HEK293 (cell line): ENCODE data around the gene PUM2.
A peak's percentile ranks its signal among the peaks of the same experiment; 100 is the strongest.

ENCODE experiments used
- ATF2 ChIP-seq: fragments of 450-650 bp; formaldehyde crosslinking; IDR thresholded peaks from 2 replicates; pipeline ENCODE4 v1.5.1; 2016; ENCODE audit warnings: missing biosample characterization, missing genetic modification characterization, low read depth
- CTCF ChIP-seq: fragments of 450-650 bp; formaldehyde crosslinking; IDR thresholded peaks from 2 replicates; pipeline ENCODE4 v1.5.1; 2016; ENCODE audit warnings: missing biosample characterization, missing genetic modification characterization
- GLIS2 ChIP-seq: fragments of 450-650 bp; formaldehyde crosslinking; IDR thresholded peaks from 2 replicates; pipeline ENCODE4 v1.5.1; 2016; ENCODE audit warnings: missing biosample characterization, missing genetic modification characterization
- HOXC10 ChIP-seq: sonication (generic); formaldehyde crosslinking; IDR thresholded peaks from 2 replicates; pipeline ENCODE4 v1.8.1; 2023; ENCODE audit warnings: mild to moderate bottlenecking, missing genetic modification reagents
- KLF1 ChIP-seq: fragments of 450-650 bp; formaldehyde crosslinking; IDR thresholded peaks from 2 replicates; pipeline ENCODE4 v1.5.1; 2016; ENCODE audit warnings: missing biosample characterization, missing genetic modification characterization
- KLF10 ChIP-seq: fragments of 450-650 bp; IDR thresholded peaks from 2 replicates; pipeline ENCODE4 v1.5.1; 2018; ENCODE audit warnings: missing biosample characterization, mild to moderate bottlenecking, missing genetic modification characterization
- KLF9 ChIP-seq: fragments of 450-650 bp; formaldehyde crosslinking; IDR thresholded peaks from 2 replicates; pipeline ENCODE4 v1.5.1; 2016; ENCODE audit warnings: missing biosample characterization, missing genetic modification characterization, low read depth
- REST ChIP-seq: fragments of 450-650 bp; formaldehyde crosslinking; IDR thresholded peaks from 2 replicates; pipeline ENCODE4 v1.5.1; 2016; ENCODE audit warnings: missing biosample characterization, missing genetic modification characterization
- YY1 ChIP-seq: fragments of 450-650 bp; formaldehyde crosslinking; IDR thresholded peaks from 2 replicates; pipeline ENCODE4 v1.5.1; 2018; ENCODE audit warnings: missing biosample characterization, missing genetic modification characterization
- ZBTB26 ChIP-seq: fragments of 450-650 bp; formaldehyde crosslinking; optimal IDR thresholded peaks from 2 replicates; pipeline ENCODE3; 2016; ENCODE audit warnings: missing biosample characterization, mild to moderate bottlenecking, missing genetic modification characterization
- ZBTB48 ChIP-seq: fragments of 450-650 bp; formaldehyde crosslinking; IDR thresholded peaks from 2 replicates; pipeline ENCODE4 v1.5.1; 2016; ENCODE audit warnings: missing biosample characterization, missing genetic modification characterization
- ZEB2 ChIP-seq: fragments of 450-650 bp; formaldehyde crosslinking; IDR thresholded peaks from 2 replicates; pipeline ENCODE4 v1.5.1; 2016; ENCODE audit warnings: missing biosample characterization, missing genetic modification characterization
- ZFHX2 ChIP-seq: fragments of 450-650 bp; formaldehyde crosslinking; conservative IDR thresholded peaks from 2 replicates; pipeline ENCODE4 v1.5.1; 2016; ENCODE audit warnings: missing biosample characterization, missing genetic modification characterization
- ZFP69B ChIP-seq: fragments of 450-650 bp; formaldehyde crosslinking; IDR thresholded peaks from 2 replicates; pipeline ENCODE4 v1.5.1; 2016; ENCODE audit warnings: missing biosample characterization, missing genetic modification characterization
- ZNF211 ChIP-seq: fragments of 450-650 bp; formaldehyde crosslinking; IDR thresholded peaks from 2 replicates; pipeline ENCODE4 v1.5.1; 2016; ENCODE audit warnings: low read depth, missing biosample characterization, missing genetic modification characterization
- ZNF221 ChIP-seq: fragments of 450-650 bp; formaldehyde crosslinking; IDR thresholded peaks from 2 replicates; pipeline ENCODE4 v1.5.1; 2017; ENCODE audit warnings: missing biosample characterization, missing genetic modification characterization, borderline replicate concordance
- ZNF341 ChIP-seq: fragments of 450-650 bp; formaldehyde crosslinking; IDR thresholded peaks from 2 replicates; pipeline ENCODE4; 2016; ENCODE audit warnings: low read depth, missing biosample characterization, missing genetic modification characterization
- ZNF37A ChIP-seq: fragments of 450-650 bp; IDR thresholded peaks from 2 replicates; pipeline ENCODE4 v1.5.1; 2018; ENCODE audit warnings: missing biosample characterization, missing genetic modification characterization
- ZNF423 ChIP-seq: fragments of 450-650 bp; formaldehyde crosslinking; IDR thresholded peaks from 2 replicates; pipeline ENCODE4 v1.5.1; 2016; ENCODE audit warnings: missing biosample characterization, missing genetic modification characterization
- ZNF433 ChIP-seq: fragments of 450-650 bp; formaldehyde crosslinking; IDR thresholded peaks from 2 replicates; pipeline ENCODE4 v1.5.1; 2016; ENCODE audit warnings: missing biosample characterization, missing genetic modification characterization, low read depth
- ZNF561 ChIP-seq: fragments of 450-650 bp; IDR thresholded peaks from 2 replicates; pipeline ENCODE4 v1.5.1; 2018; ENCODE audit warnings: missing biosample characterization, missing genetic modification characterization, borderline replicate concordance
- ZNF610 ChIP-seq: fragments of 450-650 bp; formaldehyde crosslinking; IDR thresholded peaks from 2 replicates; pipeline ENCODE4 v1.5.1; 2016; ENCODE audit warnings: missing biosample characterization, missing genetic modification characterization, borderline replicate concordance
- ZNF692 ChIP-seq: fragments of 450-650 bp; formaldehyde crosslinking; IDR thresholded peaks from 2 replicates; pipeline ENCODE4 v1.5.1; 2016; ENCODE audit warnings: missing biosample characterization, missing genetic modification characterization
- ZSCAN30 ChIP-seq: fragments of 450-650 bp; IDR thresholded peaks from 2 replicates; pipeline ENCODE4 v1.5.1; 2018; ENCODE audit warnings: missing biosample characterization, mild to moderate bottlenecking, missing genetic modification characterization, moderate library complexity
- ZSCAN5A ChIP-seq: fragments of 450-650 bp; formaldehyde crosslinking; IDR thresholded peaks from 2 replicates; pipeline ENCODE4 v1.5.1; 2016; ENCODE audit warnings: missing biosample characterization, missing genetic modification characterization
- ZXDB ChIP-seq: fragments of 450-650 bp; formaldehyde crosslinking; IDR thresholded peaks from 2 replicates; pipeline ENCODE4 v1.5.1; 2016; ENCODE audit warnings: missing biosample characterization, missing genetic modification characterization

PUM2 gene

GRCh38 chr2:20350041-20350712, 467 bp downstream of the PUM2 start (continued):
- TF ChIP-seq ZNF692 (tag by site-specific recombination) (peak; percentile 61), ZNF37A (no peak), KLF9 (tag by site-specific recombination) (peak; percentile 92), ZNF610 (tag by site-specific recombination) (peak; percentile 48; the same call in 1 of the 2 replicates), ATF2 (tag by site-specific recombination) (no peak), ZSCAN5A (tag by site-specific recombination) (0 out of 2 replicates have a peak, but pooled peaks have one; percentile 55), YY1 (tag by site-specific recombination) (peak; percentile 65; the same call in 1 of the 2 replicates), HOXC10 (CRISPR knock-in tag) (peak; percentile 84; the same call in 1 of the 2 replicates), ZXDB (tag by site-specific recombination) (peak; percentile 56), REST (tag by site-specific recombination) (peak; percentile 36), ZNF221 (tag by site-specific recombination) (no peak), ZNF423 (tag by site-specific recombination) (peak; percentile 16; the same call in 1 of the 2 replicates), ZNF433 (tag by site-specific recombination) (no peak), ZBTB26 (tag by site-specific recombination) (peak; percentile 73), ZNF561 (tag by site-specific recombination) (peak; percentile 6; the same call in 1 of the 2 replicates), GLIS2 (tag by site-specific recombination) (peak; percentile 51; the same call in 1 of the 2 replicates), ZFP69B (tag by site-specific recombination) (peak; percentile 60; the same call in 1 of the 2 replicates), ZEB2 (peak; percentile 21; the same call in 1 of the 2 replicates), ZSCAN30 (tag by site-specific recombination) (peak; percentile 85), CTCF (peak; percentile 15; the same call in 1 of the 2 replicates), ZNF211 (tag by site-specific recombination) (no peak), ZFHX2 (tag by site-specific recombination) (peak; percentile 92), KLF1 (tag by site-specific recombination) (no peak), KLF10 (tag by site-specific recombination) (peak; percentile 88), ZNF341 (tag by site-specific recombination) (peak; percentile 41), ZBTB48 (0 out of 2 replicates have a peak, but pooled peaks have one; percentile 27)
